Cerebellar cortex (tissue), 1 donor: Measurements from ENCODE around the gene WNT7B.

Experiments used
- DNase-seq: peaks from one replicate; pipeline ENCODE4 v3.0.0-alpha.2; 2015; ENCODE audit warnings: low spot score

The WNT7B gene

GRCh38 chr22:45905924-45906865 is 70.8 kb downstream of the WNT7B start:
- DNase-seq = no peak

- DNase-seq = no peak
These were observed 71.5 kb downstream of the WNT7B start for GRCh38 chr22:45905326-45905923.

GRCh38 chr22:45904236-45904635 is 72.7 kb downstream of the WNT7B start:
- no peak for DNase-seq

GRCh38 chr22:45903355-45904135 is 73.4 kb downstream of the WNT7B start:
- no peak for DNase-seq

- DNase-seq = no peak
These were observed 79.2 kb downstream of the WNT7B start for GRCh38 chr22:45897736-45898135.

- DNase-seq = no peak
These were observed 79.9 kb downstream of the WNT7B start for GRCh38 chr22:45896964-45897538.

GRCh38 chr22:45896153-45896951 is 80.6 kb downstream of the WNT7B start:
- no peak for DNase-seq

GRCh38 chr22:45895436-45896152 is 81.4 kb downstream of the WNT7B start:
- DNase-seq = no peak

GRCh38 chr22:45893516-45893915 is 83.4 kb downstream of the WNT7B start:
- no peak for DNase-seq

GRCh38 chr22:45892681-45893461 is 84.1 kb downstream of the WNT7B start:
- DNase-seq = no peak

- DNase-seq = no peak
These were observed 84.9 kb downstream of the WNT7B start for GRCh38 chr22:45891996-45892621.

- no peak for DNase-seq
These were observed 85.4 kb downstream of the WNT7B start for GRCh38 chr22:45891471-45891995.

GRCh38 chr22:45891021-45891421 is 85.9 kb downstream of the WNT7B start:
- no peak for DNase-seq

- no peak for DNase-seq
These were observed 86.7 kb downstream of the WNT7B start for GRCh38 chr22:45890351-45890635.

- no peak for DNase-seq
These were observed 87.2 kb downstream of the WNT7B start for GRCh38 chr22:45889539-45890350.

- DNase-seq = no peak
These were observed 87.8 kb downstream of the WNT7B start for GRCh38 chr22:45889093-45889538.

- no peak for DNase-seq
These were observed 88.5 kb downstream of the WNT7B start for GRCh38 chr22:45888221-45889092.
